Brain pericyte (primary cell): ENCODE measurements around the gene PLEKHG5.

Experiments used
- DNase-seq: peaks from one replicate; pipeline ENCODE4 v3.0.0-alpha.2; 2012; ENCODE audit warnings: low read depth, low spot score

PLEKHG5 gene, protein sequence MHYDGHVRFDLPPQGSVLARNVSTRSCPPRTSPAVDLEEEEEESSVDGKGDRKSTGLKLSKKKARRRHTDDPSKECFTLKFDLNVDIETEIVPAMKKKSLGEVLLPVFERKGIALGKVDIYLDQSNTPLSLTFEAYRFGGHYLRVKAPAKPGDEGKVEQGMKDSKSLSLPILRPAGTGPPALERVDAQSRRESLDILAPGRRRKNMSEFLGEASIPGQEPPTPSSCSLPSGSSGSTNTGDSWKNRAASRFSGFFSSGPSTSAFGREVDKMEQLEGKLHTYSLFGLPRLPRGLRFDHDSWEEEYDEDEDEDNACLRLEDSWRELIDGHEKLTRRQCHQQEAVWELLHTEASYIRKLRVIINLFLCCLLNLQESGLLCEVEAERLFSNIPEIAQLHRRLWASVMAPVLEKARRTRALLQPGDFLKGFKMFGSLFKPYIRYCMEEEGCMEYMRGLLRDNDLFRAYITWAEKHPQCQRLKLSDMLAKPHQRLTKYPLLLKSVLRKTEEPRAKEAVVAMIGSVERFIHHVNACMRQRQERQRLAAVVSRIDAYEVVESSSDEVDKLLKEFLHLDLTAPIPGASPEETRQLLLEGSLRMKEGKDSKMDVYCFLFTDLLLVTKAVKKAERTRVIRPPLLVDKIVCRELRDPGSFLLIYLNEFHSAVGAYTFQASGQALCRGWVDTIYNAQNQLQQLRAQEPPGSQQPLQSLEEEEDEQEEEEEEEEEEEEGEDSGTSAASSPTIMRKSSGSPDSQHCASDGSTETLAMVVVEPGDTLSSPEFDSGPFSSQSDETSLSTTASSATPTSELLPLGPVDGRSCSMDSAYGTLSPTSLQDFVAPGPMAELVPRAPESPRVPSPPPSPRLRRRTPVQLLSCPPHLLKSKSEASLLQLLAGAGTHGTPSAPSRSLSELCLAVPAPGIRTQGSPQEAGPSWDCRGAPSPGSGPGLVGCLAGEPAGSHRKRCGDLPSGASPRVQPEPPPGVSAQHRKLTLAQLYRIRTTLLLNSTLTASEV

DNA sequence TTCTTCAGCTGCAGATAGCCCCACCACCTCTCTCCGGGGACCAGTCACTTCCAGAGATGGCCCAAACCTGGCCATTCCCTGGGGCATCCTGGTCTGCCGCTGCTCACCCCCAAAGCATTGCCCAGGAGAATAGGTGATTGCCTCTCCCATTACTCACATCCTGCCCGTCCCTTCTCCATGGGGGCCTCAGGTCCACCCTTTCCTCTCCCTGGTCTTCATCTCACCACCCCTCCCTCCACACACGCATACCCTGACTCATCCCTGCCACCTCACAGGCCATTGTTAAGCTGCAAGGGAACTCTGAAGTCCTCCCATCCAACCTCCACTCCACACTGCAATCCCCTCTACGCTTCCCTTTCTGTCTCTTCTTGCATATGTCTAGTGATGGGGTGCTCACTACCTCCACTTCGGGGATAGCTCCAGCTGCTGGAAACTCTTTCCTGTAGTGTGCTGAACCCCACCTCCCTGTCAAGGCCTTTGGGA is at the start of gene PLEKHG5:
Gene PLEKHG5 (minus strand): TSS at position 188 of the 483 bp plus-strand sequence. CDS start 14,096 bp downstream, outside the sequence.
- no peak for DNase-seq

DNA sequence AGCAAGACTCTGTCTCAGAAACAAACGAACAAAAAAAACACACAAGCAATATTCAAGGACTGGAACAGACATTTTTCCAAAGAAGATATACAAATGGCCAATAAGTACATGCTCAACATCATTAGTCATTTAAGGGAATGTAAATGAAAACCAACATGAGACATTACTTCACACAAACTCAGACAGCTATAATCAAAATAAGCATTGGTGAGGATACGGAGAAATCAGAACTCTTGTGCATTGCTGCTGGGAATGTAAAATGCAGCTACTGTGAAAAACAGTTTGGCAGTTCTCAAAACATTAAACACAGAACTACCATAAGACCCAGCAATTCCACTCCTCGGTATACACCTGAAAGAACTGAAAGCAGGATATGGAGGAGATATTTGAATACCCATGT is 47.5 kb upstream of the PLEKHG5 start:
- no peak for DNase-seq

DNA sequence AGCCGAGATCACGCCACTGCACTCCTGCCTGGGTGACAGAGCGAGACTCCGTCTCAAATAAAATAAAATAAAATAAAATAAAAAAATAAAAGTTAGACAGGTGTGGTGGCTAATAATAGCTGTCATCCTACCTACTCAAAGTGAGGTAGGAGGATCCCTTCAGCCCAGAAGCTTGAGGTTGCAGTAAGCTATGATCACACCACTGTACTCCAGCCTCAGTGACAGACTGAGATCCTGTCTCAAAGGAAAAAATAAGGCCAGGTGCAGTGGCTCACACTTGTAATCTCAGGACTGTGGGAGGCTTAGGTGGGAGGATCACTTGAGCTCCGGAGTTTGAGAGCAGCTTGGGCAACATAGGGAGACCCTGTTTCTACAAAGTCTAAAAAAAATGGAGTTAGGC is 44.8 kb upstream of the PLEKHG5 start:
- DNase-seq, result no peak

DNA sequence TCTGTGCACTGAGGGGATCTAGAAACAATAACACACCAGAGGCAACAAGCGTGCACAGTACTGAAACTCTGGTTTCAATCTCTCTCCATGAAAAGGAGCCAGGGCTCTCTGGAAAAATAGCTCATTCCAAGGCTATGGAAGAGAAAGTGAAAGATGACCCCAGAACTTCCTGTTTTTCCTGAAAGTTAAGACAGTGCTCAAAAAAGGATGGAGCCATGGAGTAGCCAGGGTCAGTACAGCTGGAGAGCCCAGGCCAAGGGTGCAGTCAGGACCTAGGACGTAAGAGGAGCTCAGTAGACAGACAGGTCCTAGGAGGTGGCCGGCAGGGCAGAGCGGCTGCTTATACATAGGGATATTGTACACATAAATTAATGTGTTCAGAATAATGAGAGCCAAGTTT is 43.7 kb upstream of the PLEKHG5 start:
- no peak for DNase-seq

DNA sequence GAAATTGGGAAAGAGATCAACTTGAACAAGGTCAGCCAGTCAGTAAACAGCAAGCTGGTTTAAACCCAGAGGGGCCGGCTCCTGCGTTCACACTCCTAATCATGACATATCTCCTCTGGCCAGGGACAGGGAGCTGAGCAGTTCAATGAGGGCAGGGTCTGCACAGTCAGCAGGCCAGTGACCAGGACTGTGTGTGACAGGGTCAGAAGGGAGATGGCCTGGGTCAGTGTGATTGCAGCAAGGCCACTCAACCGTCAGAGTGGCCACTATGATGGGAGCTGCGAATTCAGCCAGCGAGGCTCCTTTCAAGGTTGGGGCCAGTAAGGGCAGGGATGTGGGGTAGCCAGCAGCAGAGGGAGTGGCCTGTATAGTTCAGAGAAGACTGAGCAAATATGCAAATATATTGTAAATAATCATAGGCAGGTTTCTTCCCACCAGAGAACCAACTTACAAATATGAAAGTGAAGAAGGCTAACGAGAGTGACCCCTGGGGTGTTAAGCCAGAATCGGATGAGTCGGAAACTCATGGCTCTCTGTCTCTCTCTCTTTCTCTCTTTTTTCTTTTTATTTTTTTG is 42.9 kb upstream of the PLEKHG5 start:
- DNase-seq, result no peak

DNA sequence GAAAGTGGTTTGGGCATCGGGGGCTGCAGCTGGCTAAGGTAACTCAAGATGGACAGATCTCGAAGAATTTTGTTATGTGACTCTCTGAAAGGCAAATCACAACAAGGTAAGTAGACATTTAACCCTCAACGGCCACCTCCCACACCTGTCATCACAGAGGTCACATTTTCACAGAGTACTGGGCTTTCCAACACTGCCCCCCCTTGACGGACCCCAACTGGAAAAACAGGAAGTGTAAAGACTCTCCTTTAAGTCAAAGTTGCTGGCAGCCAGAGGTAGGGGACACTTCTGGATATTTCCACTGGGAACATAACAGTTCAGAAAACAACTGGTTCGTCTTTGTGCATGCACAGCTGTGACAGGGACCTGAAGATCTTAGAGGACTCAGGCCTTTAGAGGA is 40.5 kb upstream of the PLEKHG5 start:
- DNase-seq, result no peak

DNA sequence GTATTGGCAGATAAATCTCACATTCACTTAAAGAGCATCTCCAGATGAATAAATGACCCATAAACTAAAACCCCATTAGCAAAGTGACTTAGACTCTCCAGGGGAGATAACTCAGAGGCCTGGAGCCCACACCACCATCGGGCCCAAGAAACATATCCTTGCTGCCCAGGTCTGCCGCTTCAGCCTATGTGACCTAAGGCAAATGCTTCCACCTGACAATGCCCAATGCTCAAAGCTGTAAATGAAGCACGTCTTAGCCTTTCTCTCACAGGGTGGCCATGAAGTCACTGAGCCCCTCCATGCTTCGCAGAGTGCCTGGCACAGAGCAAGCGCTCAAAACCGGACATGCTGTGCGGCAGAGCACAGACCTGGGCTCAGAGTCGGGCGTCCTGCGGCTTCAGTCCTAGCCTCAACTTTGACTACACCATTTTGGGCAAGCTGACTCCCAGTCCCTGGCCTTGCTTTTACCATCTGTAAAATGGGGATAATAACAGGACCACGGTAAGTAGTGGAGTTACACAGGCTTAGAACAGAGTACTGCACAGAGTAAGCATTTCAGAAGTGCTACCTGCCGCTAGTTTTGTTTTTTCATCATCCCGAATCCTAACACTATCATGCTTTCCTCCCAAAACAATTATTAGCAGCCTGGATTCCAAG is 39.2 kb upstream of the PLEKHG5 start:
- DNase-seq, result no peak

DNA sequence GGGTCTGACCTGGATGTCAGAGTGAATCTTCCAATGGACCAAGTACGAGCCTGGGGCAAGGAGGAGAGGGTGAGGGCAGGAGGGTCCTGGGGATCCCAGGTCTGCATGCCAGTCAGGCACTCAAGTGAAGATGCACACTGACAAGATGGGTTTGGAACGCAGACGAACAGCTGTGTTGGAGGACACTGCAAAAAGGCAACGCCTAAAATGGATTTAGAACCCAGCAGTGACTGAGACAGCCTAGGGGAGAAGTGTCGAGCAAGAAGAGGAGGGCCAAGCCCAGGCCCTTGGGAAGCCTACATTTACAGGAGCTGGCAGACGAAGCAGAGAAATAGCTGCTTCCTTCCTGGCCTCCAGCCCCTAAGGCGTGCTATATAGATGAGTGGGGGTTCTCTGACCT is 37.0 kb upstream of the PLEKHG5 start:
- DNase-seq, result no peak

DNA sequence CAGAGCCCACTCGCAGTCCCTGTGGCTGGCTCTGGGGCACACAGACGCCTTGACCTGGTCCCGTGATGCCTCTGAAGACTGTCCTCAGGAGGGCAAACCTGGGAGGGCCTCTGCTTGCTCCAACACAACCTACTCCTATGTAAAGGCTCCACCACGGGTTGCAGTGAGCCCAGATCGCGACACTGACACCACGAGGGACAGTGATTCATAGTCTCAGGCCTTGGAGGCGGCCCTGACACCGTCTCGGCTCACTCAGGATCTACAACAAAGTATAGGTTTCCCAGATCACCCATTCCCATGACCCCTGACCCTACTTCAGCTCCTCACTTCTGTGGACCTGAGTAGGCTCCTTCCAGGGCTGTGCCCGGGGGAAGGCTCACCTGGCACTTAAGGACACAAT is 34.8 kb upstream of the PLEKHG5 start:
- no peak for DNase-seq

DNA sequence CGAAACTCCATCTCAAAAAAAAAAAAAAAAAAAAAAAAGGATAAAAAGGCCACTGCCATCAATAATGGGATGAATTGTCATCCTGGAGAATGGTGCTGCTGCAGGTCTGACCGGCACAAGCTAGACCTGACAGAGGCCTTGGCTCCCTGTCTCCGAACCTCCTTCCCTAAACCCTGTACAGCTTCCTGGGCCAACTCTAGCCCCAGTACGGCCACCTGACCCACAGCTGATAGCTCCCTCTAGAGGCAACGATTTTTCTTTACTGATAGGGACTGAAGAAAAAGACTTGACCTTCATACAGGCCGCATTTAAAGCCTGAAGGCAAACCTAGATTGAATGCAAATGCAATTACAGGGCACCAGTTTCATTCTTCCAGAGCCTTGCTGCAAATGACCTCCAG is 32.1 kb upstream of the PLEKHG5 start:
- no peak for DNase-seq

DNA sequence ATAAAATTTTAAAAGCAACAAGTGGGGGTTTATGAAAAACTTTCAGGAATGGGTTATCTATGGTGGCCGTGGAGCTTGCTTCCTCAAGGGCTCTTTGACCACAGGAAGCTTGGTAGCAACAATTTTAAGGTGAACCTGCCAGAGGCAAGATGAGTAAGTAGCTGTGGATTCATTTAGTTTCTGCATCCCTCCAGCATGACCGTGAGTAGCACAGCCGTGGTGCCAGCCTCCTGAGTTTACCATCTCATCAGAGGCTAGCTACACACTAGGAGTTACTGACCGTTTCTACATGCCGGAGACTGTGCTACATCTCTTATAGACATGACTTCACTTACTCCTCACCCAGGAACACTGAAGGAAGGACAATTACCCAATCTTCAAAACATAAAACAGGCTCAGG is 30.1 kb upstream of the PLEKHG5 start:
- no peak for DNase-seq

DNA sequence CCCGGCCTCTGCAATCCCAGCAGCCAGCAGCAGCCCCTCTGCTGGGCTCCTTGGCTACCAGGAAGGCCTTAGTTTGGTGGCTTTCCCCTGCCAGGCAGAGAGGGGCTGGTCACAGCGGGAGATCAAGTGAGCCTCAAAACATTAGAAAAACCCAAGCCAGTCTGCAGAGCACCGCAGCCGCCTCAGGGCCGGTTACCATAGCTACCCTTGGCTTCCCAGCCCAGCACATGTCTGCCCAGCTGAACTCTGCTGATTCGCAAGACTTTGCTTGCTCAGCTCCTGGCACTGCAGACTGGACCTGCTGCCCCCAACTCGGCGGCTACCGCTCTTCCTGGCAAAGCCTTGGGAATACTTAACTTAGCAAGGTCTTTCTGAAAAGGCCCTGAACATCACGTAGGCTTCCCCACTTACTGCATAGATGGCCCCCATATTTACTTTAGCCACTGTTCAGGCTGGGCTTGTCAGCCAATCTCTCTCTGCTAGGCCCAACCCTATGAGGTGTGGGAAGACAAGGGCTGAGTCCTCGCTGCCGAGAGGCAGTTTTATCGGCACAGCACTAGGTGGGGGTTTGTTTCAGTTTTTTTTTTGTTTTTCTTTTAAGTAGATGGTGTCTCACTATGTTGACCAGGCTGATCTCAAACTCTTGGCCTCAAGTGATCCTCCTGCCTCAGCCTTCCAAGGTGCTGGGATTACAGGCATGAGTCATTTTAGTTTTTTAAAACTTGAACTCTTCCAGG is 28.6 kb upstream of the PLEKHG5 start:
- DNase-seq, result peak; percentile 52

DNA sequence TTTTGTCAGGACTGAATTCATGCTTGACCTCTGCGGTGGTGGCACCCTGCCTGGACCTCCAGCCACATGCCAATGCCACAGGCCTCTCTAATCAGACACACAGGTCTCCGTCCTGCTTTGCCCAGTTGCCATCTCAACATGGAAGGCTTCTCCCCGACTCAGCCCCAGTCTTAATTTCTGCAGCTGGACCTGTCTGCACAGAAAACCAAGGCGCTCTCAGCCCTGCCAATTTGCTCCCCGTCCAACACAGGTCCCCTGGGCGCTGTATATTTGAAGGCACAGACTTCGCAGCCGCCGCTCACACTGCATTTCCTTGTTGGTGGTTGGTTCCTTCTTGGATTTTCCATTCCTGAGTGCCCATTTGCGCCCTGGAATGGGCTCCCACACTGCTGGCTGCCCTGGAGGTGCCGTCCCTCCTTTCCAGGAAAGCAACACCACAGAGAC is 28.0 kb upstream of the PLEKHG5 start:
- no peak for DNase-seq

DNA sequence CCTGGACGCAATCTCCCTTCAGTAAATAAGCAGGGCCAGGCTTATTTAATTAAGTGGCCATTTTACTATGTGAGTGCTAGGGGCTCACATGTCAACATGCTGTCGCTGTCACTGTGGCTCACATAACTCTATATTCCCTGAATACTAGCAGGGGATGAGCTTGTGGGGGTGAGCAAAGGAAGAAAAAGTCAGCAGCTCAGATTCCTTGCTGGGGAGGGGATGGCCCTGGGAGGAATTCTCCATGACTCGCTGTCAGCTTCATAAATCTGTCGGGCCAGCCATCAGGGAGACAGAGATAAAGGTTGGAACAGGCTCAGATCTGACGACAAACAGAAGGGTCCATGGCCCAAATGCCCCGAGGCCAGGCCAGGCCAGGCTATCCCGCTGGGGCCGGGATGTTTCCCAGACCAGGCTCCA is 26.0 kb upstream of the PLEKHG5 start:
- no peak for DNase-seq

DNA sequence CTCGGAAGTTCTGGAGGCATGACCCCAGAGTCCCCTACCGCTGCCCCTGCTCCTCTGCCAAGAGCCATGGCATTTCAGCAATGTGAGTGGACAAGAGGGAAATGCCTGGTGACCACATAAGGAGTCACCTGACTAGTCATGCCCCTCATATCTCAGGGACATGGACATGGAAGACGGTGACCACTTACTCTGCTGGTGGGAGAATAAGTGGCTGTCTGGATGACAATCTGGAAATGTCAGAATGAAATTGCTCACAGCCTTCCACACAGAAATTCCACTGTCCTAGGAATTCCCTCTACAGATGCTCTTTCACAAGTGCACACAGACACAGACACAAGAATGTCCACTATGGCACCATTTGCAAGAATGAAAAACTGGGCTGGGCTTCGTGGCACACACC is 24.3 kb upstream of the PLEKHG5 start:
- no peak for DNase-seq

DNA sequence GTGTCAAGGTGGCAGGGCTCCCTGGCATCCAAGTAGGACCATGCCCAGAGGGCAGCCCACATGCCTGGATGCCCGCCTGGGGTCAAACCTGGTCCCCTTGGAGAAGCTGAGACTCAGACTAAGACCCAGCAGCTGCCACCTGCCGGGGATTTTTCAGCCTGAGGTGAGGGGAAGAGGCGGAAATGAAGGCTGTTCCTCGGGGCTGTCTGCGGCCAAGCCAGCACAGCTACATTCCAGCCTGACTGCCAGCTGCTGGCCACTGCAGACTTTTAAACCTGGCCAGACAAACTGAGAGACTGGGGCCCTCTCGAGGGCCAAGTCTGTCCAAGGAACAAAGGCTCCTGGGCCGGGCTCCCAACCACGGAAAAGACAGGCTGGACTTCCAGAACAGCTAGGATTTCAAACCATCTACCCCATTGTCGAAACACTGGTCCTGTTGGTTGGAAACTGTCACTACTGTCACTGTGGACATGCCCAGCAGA is 21.9 kb upstream of the PLEKHG5 start:
- DNase-seq, result no peak

DNA sequence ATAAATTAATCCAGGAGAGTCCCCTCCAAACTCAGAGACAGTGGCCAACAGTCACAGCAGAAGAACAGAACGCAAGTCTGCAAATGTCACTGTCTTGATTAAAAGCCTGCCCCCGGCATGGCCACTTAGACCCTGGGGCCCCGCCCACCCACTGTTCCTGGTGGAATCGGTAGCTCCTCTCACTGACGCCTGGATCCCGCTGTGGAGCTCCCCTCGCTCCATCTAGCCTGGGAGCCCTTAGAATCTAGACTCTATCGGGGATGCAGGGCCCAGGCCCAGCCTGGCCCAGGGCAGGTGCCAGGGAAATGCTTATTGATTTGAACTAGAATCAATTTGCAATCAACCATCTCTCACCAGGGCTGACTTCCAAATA is 21.4 kb upstream of the PLEKHG5 start:
- no peak for DNase-seq

DNA sequence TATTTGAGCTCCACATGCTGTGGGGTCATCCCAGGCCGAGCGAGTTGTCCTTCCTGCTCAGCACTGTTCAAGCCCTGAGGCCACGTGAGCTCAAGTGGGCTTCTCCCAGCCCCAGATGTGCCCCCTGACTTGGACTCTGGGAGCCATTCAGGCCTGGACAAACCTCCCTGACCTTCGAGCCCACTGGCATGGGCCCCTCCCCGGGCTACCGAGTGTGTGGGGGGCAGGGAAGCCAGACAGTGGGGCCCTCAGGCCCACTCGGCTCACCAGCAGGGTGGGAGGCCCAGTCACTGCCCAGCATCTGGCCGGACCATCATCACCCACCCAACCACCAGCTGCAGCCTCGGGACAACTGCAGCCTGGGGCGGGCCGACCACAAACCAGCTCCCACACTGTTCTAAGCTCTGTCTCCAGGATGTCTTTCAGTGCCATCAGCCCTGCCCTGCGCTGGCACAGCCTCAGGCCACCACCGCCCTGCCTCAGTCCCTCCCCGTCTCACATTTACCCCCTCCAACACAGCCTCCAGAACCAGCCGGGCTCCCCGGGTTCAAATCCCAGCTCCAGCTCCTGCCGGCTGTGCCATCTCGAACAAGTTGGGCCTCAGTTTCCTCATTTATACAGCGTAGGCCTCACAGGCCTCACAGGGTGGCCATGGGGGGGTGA is 20.9 kb upstream of the PLEKHG5 start:
- DNase-seq, result no peak

DNA sequence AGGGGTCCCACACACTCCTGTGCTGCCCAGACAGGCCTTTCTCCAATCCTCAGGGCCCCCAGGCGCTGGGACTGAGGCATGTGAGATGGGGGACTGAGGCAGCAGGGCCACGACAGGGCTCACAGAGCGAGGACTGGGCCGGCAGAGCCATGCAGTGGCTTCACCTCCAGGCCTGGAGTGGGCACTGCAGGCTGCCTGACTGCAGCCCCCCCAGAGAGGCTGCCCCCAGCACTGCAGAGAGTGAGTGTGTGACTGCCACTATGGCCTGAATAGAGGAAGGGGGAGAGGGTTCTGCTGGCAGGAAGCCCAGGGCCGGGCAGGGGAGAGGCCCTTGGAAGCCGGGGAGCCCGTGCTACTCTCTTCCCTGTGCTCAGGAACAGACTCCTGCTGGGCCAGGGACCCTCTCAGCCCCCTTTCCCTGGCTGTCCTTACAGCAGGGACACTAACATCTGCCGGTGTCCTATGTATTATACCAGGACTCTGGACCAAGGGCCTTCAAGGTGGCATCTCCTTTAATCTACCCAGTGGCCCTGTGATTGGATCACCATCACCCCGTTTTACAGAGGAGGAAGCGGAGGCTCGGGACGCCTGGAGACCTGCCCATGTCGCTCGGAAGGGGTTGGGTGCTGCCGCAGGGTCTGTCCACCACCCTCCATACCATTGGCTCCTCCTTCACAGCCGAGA is 20.2 kb upstream of the PLEKHG5 start:
- DNase-seq, result no peak

DNA sequence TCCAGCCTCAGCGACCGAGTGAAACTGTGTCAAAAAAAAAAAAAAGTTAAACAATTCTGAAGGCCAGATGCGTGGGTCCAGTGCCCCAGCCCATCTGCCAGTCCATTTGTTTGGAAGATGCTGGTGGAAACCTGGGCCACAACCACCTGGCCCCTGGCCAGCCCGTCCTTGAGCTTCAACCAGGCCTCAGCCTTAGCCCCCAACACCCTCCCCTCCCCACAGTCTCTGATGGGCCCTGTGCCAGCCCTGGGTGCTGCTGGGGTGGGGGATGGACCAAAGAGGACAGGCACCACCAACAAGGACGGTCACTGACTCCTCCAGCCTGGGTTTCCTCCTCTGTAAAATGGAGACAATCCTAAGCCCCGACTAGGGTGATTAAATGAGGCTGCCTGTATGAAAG is 19.6 kb upstream of the PLEKHG5 start:
- no peak for DNase-seq
